Measurements from ENCODE around the gene SPAM1. TPM values are rescaled to one million over a fixed set of nuclear protein-coding genes. Genes with fewer than 3 reads are reported as not detected.

The SPAM1 gene
- total RNA-seq, 4 donors from 2014 or later, result not detected

DNA sequence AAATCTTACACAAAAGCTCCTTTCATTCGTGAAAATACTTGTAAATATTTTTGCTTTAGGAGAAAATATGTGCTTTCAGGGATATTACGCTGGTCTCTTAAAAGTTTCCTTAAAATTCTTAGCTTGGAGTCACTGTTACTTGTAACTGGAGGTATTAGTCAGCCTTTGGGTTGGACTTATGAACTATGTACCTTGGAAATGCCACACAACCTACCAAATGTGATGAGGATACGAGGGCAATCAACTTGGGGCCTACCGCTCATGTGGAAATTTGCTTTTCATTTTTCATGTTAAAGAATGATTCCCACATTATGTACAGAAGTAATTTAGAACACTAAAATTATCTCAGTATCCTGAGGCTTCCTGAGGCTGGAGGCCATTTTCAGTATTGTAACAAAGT is 23.1 kb downstream of the SPAM1 start:
- H3K36me3 ChIP-seq, result no peaks in the 10 kb centered on the region
- intact Hi-C loops (cut with DNase I; ENCODE audit: low total_unique reads), result no loop called here
- no peak for TF ChIP-seq POLR2AphosphoS5 (IDR thresholded peaks at IDR 0.05)
- TF ChIP-seq POLR2A (IDR thresholded peaks at IDR 0.05), result no peak
- no peak for TF ChIP-seq EP300 (IDR thresholded peaks at IDR 0.05; ENCODE audit: low read depth)
- TF ChIP-seq, protein P1, sequence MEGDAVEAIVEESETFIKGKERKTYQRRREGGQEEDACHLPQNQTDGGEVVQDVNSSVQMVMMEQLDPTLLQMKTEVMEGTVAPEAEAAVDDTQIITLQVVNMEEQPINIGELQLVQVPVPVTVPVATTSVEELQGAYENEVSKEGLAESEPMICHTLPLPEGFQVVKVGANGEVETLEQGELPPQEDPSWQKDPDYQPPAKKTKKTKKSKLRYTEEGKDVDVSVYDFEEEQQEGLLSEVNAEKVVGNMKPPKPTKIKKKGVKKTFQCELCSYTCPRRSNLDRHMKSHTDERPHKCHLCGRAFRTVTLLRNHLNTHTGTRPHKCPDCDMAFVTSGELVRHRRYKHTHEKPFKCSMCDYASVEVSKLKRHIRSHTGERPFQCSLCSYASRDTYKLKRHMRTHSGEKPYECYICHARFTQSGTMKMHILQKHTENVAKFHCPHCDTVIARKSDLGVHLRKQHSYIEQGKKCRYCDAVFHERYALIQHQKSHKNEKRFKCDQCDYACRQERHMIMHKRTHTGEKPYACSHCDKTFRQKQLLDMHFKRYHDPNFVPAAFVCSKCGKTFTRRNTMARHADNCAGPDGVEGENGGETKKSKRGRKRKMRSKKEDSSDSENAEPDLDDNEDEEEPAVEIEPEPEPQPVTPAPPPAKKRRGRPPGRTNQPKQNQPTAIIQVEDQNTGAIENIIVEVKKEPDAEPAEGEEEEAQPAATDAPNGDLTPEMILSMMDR (IDR thresholded peaks at IDR 0.05), result no peak
- no peaks in the 10 kb centered on the region for H3K9me3 ChIP-seq
- H3K4me1 ChIP-seq, result no peaks in the 10 kb centered on the region
- in situ Hi-C loops (cut with MboI; ENCODE audit: low pct_ligation_motif_present in 1 of 4, low pct_unique_long_range_greater_than_20kb in 1 of 4, low sequenced_read_pairs in 3 of 4), result no loop called here
- DNase-seq, result no peak
- no peak overlapping the region for H3K4me3 ChIP-seq
- 73 to 76% methylated on average over 4 of the region's 4 CpGs for WGBS, 2 donors (ENCODE audit: low coverage in 1 of 2)
- peaks cover 4% of the 10 kb centered on the region for H3K27me3 ChIP-seq
- no peak overlapping the region for H3K27ac ChIP-seq

DNA sequence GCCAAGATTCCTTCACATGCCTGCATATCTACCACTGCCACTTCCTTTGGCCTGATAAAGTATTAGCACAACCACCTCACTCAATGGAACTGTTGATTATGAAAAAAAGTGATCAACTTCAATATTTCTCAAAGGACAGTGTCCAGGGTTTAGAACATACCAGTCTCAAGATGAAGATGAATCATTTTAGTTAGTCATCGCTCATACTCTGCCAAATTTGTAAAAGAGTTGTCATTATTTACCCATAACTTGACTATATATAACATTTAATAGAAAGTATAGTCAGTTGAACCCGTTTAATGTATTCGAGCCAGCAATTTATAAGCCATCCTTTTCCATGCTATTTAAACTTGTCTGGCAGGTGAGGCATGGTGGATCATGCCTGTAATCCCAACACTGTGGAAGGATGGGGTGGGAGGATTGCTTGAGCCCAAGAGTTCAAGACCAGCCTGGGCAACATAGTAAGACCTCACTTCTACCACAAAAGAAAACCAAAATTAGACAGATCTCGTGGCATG is 33.2 kb downstream of the SPAM1 start:
- Histone ChIP-seq H3K36me3 (no peaks in the 10 kb centered on the region), H3K27ac (no peak overlapping the region), H3K9me3 (no peaks in the 10 kb centered on the region), H3K4me3 (no peak overlapping the region), H3K27me3 (no peaks in the 10 kb centered on the region), H3K4me1 (no peaks in the 10 kb centered on the region)
- no peak for DNase-seq
- in situ Hi-C loops (cut with MboI; ENCODE audit: low pct_ligation_motif_present in 1 of 4, low pct_unique_long_range_greater_than_20kb in 1 of 4, low sequenced_read_pairs in 3 of 4), result no loop called here
- 77 to 81% methylated on average over 4 of the region's 4 CpGs for WGBS, 2 donors (ENCODE audit: low coverage in 1 of 2)
- intact Hi-C loops (cut with DNase I; ENCODE audit: low total_unique reads), result no loop called here
- TF ChIP-seq EP300 (IDR thresholded peaks at IDR 0.05; ENCODE audit: low read depth), result no peak
- no peak for TF ChIP-seq POLR2A (IDR thresholded peaks at IDR 0.05)
- no peak for TF ChIP-seq POLR2AphosphoS5 (IDR thresholded peaks at IDR 0.05)
- TF ChIP-seq, protein P1 (IDR thresholded peaks at IDR 0.05), result no peak

DNA sequence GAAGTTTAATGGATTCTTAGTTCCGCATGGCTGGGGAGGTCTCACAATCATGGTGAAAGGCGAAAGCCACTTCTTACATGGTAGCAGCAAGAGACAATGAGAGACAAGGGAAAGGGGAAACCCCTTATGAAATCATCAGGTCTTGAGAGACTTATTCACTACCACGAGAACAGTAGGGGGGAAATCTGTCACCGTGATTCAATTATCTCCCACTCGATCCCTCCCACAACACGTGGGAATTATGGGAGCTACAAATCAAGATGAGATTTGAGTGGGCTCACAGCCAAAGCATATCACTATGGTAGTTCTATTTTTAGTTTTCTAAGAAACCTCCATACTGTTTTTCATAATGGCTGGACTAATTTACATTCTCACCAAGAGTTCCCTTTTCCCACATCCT is 36.7 kb downstream of the SPAM1 start:
- H3K36me3 ChIP-seq, result no peaks in the 10 kb centered on the region
- no peak overlapping the region for H3K4me3 ChIP-seq
- H3K4me1 ChIP-seq, result no peaks in the 10 kb centered on the region
- no peaks in the 10 kb centered on the region for H3K9me3 ChIP-seq
- intact Hi-C loops (cut with DNase I; ENCODE audit: low total_unique reads) (no loop called here), in situ Hi-C loops (cut with MboI; ENCODE audit: low pct_ligation_motif_present in 1 of 4, low pct_unique_long_range_greater_than_20kb in 1 of 4, low sequenced_read_pairs in 3 of 4) (no loop called here)
- no peaks in the 10 kb centered on the region for H3K27me3 ChIP-seq
- no peak for DNase-seq
- 58 to 59% methylated on average over 6 of the region's 6 CpGs for WGBS, 2 donors (ENCODE audit: low coverage in 1 of 2)
- no peak overlapping the region for H3K27ac ChIP-seq
- TF ChIP-seq EP300 (IDR thresholded peaks at IDR 0.05; ENCODE audit: low read depth), result no peak

DNA sequence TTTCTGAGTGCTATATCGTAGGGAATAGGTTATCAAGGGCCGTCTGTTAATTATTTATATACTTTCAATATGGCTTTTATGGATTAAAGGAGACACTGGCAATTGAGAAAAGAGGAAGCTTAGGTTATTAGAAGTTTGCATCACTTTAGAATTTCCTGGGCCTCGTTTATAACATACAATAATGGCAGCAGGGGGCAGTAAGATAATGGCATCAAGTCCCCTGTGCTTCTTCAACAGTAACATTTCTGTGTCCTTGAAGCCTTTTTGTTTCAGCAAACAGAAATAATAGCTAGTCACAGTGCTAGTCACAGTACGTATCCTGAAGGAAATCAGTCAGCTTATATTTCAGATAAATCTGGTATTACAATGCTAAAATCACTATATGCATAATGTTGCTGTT is 41.9 kb downstream of the SPAM1 start:
- H3K4me3 ChIP-seq, result no peak overlapping the region
- no peak for DNase-seq
- H3K27me3 ChIP-seq, result no peaks in the 10 kb centered on the region
- H3K36me3 ChIP-seq, result no peaks in the 10 kb centered on the region
- WGBS, 2 donors (ENCODE audit: low coverage in 1 of 2), result 39 to 56% methylated on average over 4 of the region's 4 CpGs
- H3K27ac ChIP-seq, result no peak overlapping the region
- H3K4me1 ChIP-seq, result no peaks in the 10 kb centered on the region
- H3K9me3 ChIP-seq, result no peaks in the 10 kb centered on the region
- in situ Hi-C loops (cut with MboI; ENCODE audit: low pct_ligation_motif_present in 1 of 4, low pct_unique_long_range_greater_than_20kb in 1 of 4, low sequenced_read_pairs in 3 of 4) (no loop called here), intact Hi-C loops (cut with DNase I; ENCODE audit: low total_unique reads) (no loop called here)
- TF ChIP-seq POLR2AphosphoS5 (IDR thresholded peaks at IDR 0.05) (no peak), POLR2A (IDR thresholded peaks at IDR 0.05) (no peak), EP300 (IDR thresholded peaks at IDR 0.05; ENCODE audit: low read depth) (no peak)
- TF ChIP-seq, protein P1 (IDR thresholded peaks at IDR 0.05), result peak in 4 of 5 experiments; percentile 30 to 41 (median 39)

DNA sequence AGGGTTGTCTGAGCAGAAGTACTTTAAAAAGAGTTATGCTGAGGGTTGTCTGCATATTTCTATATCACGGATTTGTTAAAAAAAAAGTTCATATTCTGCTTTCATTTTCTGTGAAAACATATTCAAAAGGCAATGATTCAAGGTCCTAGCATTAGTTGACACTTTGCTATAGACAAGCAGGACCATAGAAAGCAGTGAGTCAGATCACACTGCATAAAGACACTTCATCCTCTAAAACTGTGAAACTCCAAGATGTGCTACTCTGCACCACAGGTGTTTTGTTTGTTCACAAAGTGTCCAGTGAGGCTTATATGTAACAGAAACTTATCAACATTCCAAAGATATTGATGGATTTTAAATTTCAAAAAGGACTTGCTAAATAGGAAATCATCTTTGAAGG is 47.0 kb downstream of the SPAM1 start:
- 55 to 60% methylated on average over 1 of the region's 1 CpG for WGBS, 2 donors (ENCODE audit: low coverage in 1 of 2)
- Histone ChIP-seq H3K27me3 (no peaks in the 10 kb centered on the region), H3K36me3 (no peaks in the 10 kb centered on the region), H3K27ac (no peak overlapping the region), H3K4me3 (no peak overlapping the region), H3K9me3 (no peaks in the 10 kb centered on the region), H3K4me1 (no peaks in the 10 kb centered on the region)
- DNase-seq, result no peak
- TF ChIP-seq, protein P1 (IDR thresholded peaks at IDR 0.05), result no peak
- TF ChIP-seq POLR2AphosphoS5 (IDR thresholded peaks at IDR 0.05) (no peak), POLR2A (IDR thresholded peaks at IDR 0.05) (no peak), EP300 (IDR thresholded peaks at IDR 0.05; ENCODE audit: low read depth) (no peak)
- intact Hi-C loops (cut with DNase I; ENCODE audit: low total_unique reads) (no loop called here), in situ Hi-C loops (cut with MboI; ENCODE audit: low pct_ligation_motif_present in 1 of 4, low pct_unique_long_range_greater_than_20kb in 1 of 4, low sequenced_read_pairs in 3 of 4) (no loop called here)

All from transverse colon (tissue), 4 donors.